OCI-LY7 (cell line): ENCODE data around the gene SSPN.

Experiments
- CTCF ChIP-seq: fragments of 200-600 bp; sonication (generic); conservative IDR thresholded peaks from 2 replicates; pipeline ENCODE4 v1.5.1; 2014; ENCODE audit warnings: mild to moderate bottlenecking, antibody characterized with exemption, low read length, moderate library complexity, mixed read lengths
- EZH2phosphoT487 ChIP-seq: fragments of 200-600 bp; sonication (generic); IDR thresholded peaks from 2 replicates; pipeline ENCODE4 v1.6.1; 2018; ENCODE audit warnings: low read depth, borderline replicate concordance, mild to moderate bottlenecking, mixed run types, antibody characterized with exemption, low read length, moderate library complexity, mixed read lengths

GRCh38 chr12:26279091-26279490 lies 83.7 kb downstream of the SSPN start:
- TF ChIP-seq CTCF, result no peak
- no peak for TF ChIP-seq EZH2phosphoT487
